Measurements from ENCODE around the gene ZDHHC7. TPM values are rescaled to one million over a fixed set of nuclear protein-coding genes. Genes with fewer than 3 reads are reported as not detected.
A peak's percentile ranks its signal among the peaks of the same experiment; 100 is the strongest.

The ZDHHC7 gene
- total and polyA plus RNA-seq, 9 of the 15 experiments (the other 6 are each of a cell fraction or from before 2014, with no cell fraction given) = 1.7 to 49.7 (median 37.4) TPM

DNA sequence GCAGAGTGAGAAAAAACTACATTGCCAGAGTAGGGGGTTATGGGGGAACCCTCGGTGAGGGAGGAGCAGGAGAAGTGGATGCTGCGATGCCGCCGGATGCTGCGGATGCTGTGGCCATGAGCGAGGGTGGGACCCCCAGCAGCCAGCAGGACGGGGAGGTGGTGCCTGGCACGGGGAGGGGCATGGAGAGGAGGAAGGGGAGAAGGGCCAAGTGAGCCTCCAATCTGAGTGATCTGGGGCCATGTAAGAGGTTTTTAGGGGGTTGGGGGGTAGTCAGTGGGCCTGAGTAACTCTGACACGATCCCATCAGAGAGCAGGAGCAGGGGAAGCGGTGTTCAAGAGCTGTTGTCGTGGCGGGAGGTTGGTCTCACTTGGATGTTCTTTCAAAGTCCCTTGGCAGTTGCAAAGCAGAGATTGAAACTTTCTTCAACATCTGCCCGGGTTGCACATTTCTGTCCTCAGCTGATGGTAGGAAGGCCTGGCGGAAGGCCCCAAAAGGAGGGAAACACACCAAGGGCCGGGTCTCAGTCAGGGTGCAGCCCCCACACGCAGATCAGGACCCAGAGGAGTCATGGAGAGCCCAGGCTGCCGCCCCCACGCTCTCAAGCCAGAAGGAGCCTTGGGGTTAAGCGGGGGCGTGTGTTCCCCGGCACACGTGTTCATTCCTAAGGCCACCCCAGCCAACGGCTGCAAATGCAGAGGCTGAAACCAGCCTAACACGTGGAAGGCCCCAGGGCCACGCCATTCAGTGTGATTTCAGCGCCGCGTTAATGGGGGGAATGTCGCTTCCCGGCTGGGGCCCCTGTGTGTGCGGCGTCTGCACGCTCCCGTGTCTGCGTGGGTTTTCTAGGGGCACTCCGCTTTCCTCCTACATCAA is 81.7 kb downstream of the ZDHHC7 start (continued):
- no peak for TF ChIP-seq CBX8 (IDR thresholded peaks at IDR 0.05; ENCODE audit: borderline replicate concordance, extremely low read depth, low read depth, low read length, poor library complexity, severe bottlenecking)
- TF ChIP-seq, protein P1, sequence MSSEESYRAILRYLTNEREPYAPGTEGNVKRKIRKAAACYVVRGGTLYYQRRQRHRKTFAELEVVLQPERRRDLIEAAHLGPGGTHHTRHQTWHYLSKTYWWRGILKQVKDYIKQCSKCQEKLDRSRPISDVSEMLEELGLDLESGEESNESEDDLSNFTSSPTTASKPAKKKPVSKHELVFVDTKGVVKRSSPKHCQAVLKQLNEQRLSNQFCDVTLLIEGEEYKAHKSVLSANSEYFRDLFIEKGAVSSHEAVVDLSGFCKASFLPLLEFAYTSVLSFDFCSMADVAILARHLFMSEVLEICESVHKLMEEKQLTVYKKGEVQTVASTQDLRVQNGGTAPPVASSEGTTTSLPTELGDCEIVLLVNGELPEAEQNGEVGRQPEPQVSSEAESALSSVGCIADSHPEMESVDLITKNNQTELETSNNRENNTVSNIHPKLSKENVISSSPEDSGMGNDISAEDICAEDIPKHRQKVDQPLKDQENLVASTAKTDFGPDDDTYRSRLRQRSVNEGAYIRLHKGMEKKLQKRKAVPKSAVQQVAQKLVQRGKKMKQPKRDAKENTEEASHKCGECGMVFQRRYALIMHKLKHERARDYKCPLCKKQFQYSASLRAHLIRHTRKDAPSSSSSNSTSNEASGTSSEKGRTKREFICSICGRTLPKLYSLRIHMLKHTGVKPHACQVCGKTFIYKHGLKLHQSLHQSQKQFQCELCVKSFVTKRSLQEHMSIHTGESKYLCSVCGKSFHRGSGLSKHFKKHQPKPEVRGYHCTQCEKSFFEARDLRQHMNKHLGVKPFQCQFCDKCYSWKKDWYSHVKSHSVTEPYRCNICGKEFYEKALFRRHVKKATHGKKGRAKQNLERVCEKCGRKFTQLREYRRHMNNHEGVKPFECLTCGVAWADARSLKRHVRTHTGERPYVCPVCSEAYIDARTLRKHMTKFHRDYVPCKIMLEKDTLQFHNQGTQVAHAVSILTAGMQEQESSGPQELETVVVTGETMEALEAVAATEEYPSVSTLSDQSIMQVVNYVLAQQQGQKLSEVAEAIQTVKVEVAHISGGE (CRISPR knock-in tag; IDR thresholded peaks at IDR 0.05) = no peak
- TF ChIP-seq, protein P2, sequence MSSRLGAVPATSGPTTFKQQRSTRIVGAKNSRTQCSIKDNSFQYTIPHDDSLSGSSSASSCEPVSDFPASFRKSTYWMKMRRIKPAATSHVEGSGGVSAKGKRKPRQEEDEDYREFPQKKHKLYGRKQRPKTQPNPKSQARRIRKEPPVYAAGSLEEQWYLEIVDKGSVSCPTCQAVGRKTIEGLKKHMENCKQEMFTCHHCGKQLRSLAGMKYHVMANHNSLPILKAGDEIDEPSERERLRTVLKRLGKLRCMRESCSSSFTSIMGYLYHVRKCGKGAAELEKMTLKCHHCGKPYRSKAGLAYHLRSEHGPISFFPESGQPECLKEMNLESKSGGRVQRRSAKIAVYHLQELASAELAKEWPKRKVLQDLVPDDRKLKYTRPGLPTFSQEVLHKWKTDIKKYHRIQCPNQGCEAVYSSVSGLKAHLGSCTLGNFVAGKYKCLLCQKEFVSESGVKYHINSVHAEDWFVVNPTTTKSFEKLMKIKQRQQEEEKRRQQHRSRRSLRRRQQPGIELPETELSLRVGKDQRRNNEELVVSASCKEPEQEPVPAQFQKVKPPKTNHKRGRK (tag; IDR thresholded peaks at IDR 0.05) = no peak
- no peak for TF ChIP-seq POLR2A (conservative IDR thresholded peaks at IDR 0.05)
- TF ChIP-seq ZNF140 (CRISPR knock-in tag; IDR thresholded peaks at IDR 0.05) = no peak
- TF ChIP-seq ZNF586 (CRISPR knock-in tag; conservative IDR thresholded peaks at IDR 0.05) = no peak
- TF ChIP-seq, protein P3, sequence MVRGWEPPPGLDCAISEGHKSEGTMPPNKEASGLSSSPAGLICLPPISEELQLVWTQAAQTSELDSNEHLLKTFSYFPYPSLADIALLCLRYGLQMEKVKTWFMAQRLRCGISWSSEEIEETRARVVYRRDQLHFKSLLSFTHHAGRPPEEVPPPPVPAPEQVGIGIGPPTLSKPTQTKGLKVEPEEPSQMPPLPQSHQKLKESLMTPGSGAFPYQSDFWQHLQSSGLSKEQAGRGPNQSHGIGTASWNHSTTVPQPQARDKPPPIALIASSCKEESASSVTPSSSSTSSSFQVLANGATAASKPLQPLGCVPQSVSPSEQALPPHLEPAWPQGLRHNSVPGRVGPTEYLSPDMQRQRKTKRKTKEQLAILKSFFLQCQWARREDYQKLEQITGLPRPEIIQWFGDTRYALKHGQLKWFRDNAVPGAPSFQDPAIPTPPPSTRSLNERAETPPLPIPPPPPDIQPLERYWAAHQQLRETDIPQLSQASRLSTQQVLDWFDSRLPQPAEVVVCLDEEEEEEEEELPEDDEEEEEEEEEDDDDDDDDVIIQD (CRISPR knock-in tag; IDR thresholded peaks at IDR 0.05) = no peak
- no peak for TF ChIP-seq TCF7 (IDR thresholded peaks at IDR 0.05; ENCODE audit: borderline replicate concordance)
- TF ChIP-seq TEAD1 (CRISPR knock-in tag; IDR thresholded peaks at IDR 0.05) = peak in 1 of 2 experiments; percentile 80; a peak in 1 of 4 replicates
- TF ChIP-seq ZNF23 (CRISPR knock-in tag; IDR thresholded peaks at IDR 0.05) = no peak
- no peak for TF ChIP-seq DNMT1 (IDR thresholded peaks at IDR 0.05)
- TF ChIP-seq STAT5B (CRISPR knock-in tag; IDR thresholded peaks at IDR 0.05) = no peak
- no peak for TF ChIP-seq RFX1 (IDR thresholded peaks at IDR 0.05)
- TF ChIP-seq, protein P4, sequence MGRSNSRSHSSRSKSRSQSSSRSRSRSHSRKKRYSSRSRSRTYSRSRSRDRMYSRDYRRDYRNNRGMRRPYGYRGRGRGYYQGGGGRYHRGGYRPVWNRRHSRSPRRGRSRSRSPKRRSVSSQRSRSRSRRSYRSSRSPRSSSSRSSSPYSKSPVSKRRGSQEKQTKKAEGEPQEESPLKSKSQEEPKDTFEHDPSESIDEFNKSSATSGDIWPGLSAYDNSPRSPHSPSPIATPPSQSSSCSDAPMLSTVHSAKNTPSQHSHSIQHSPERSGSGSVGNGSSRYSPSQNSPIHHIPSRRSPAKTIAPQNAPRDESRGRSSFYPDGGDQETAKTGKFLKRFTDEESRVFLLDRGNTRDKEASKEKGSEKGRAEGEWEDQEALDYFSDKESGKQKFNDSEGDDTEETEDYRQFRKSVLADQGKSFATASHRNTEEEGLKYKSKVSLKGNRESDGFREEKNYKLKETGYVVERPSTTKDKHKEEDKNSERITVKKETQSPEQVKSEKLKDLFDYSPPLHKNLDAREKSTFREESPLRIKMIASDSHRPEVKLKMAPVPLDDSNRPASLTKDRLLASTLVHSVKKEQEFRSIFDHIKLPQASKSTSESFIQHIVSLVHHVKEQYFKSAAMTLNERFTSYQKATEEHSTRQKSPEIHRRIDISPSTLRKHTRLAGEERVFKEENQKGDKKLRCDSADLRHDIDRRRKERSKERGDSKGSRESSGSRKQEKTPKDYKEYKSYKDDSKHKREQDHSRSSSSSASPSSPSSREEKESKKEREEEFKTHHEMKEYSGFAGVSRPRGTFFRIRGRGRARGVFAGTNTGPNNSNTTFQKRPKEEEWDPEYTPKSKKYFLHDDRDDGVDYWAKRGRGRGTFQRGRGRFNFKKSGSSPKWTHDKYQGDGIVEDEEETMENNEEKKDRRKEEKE (IDR thresholded peaks at IDR 0.05; ENCODE audit: borderline replicate concordance in 1 of 2, control insufficient read depth in 1 of 2, low read depth in 2 of 2, low read length in 1 of 2) = no peak
- TF ChIP-seq HDAC3 (IDR thresholded peaks at IDR 0.05; ENCODE audit: borderline replicate concordance, partially characterized antibody) = no peak
- TF ChIP-seq ZNF780A (CRISPR knock-in tag; IDR thresholded peaks at IDR 0.05) = no peak

All from K562 (cell line).